ENCODE data around the gene PCNX2. TPM values are rescaled to one million over a fixed set of nuclear protein-coding genes. Genes with fewer than 3 reads are reported as not detected.

The PCNX2 gene
- total and polyA plus RNA-seq, 2 experiments from 2014 or later: 42.9 to 88.3 TPM

GRCh38 chr1:232964601-232965000, 330.9 kb downstream of the PCNX2 start (continued):
- TF ChIP-seq ZNF462 (CRISPR knock-in tag; IDR thresholded peaks at IDR 0.05): no peak
- no peak for TF ChIP-seq EZH2 (IDR thresholded peaks at IDR 0.05; ENCODE audit: low read depth, unreplicated experiment)
- TF ChIP-seq REST (IDR thresholded peaks at IDR 0.05; ENCODE audit: unreplicated experiment): no peak
- TF ChIP-seq NANOG (IDR thresholded peaks at IDR 0.05; ENCODE audit: borderline replicate concordance): no peak
- TF ChIP-seq STAT1 (IDR thresholded peaks at IDR 0.05; ENCODE audit: unreplicated experiment): no peak
- no peak for TF ChIP-seq EZH2phosphoT487 (IDR thresholded peaks at IDR 0.05; ENCODE audit: unreplicated experiment)
